RWPE1 (cell line): ENCODE results near the gene ALDH4A1.

Experiments
- CTCF ChIA-PET: fragments of 350-600 bp; sonication (Branson Sonifier 250); formaldehyde crosslinking; extraction: SDS; loops from one replicate; lab custom pipeline; 2021; lab: Yijun Ruan, JAX
- POLR2A ChIA-PET: fragments of 400-600 bp; formaldehyde crosslinking; extraction: SDS; loops from one replicate; lab custom pipeline; 2020; ENCODE audit warnings: antibody characterized with exemption; ENCODE audit not compliant: low non-redundant PET; lab: Yijun Ruan, JAX
- DNase-seq: peaks from one replicate; pipeline ENCODE4 v3.0.0; 2012; ENCODE audit warnings: low spot score
- H3K27ac ChIP-seq: fragments of 450-650 bp; 2 replicates; pipeline ENCODE4 v1.5.1; 2017
- CTCF ChIP-seq: fragments of 450-650 bp; conservative IDR thresholded peaks from 2 replicates; pipeline ENCODE4 v1.5.1; 2017; ENCODE audit warnings: low read depth, mild to moderate bottlenecking

ALDH4A1 gene

DNA sequence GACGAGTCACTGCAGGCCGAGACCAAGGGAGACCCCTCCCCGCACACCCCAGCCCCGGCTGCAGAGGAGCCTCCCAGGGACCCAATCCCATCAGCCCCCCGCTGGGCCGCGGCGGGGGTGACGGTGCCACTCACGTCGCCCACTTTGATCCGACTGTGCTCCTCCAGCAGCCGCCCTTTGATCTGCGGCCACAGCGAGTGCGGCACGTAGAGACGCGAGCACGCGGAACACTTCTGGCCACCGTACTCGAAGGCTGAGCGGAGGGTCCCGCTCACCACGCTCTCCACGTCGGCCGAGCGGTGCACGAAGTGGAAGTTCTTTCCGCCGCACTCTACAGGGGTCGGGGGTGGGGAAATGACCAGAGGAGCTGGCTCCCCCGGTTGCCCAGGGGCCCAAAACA lies 25.1 kb downstream of the ALDH4A1 start:
- CTCF ChIA-PET: interaction anchor here (0.6 kb wide), 1 partner anchor 21 kb away, joined by 3 read pairs; no protein-coding TSS in a partner anchor
- H3K27ac ChIP-seq: no peak overlapping the region
- TF ChIP-seq CTCF: no peak
- POLR2A ChIA-PET: no interaction called here
- DNase-seq: no peak

DNA sequence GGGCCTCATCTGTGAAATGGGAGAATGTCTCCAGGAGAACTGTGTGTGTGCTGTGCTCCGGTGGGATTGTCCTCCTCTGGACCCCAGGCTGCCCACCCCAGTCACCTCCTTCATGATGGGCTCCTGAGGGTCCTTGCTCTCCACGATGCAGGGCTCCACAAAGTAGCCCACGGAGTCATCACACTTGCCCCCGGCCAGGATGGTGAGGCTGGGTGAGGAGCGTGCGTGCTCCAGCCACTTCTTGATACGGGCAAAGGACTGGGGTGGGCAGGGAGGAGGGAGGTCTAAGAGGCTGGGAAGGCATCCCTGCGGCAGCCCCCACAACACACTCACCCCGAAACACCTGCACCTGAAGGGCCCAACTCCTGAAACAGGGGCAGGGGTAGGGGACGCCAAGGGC lies 26.1 kb downstream of the ALDH4A1 start:
- H3K27ac ChIP-seq: no peak overlapping the region
- CTCF ChIA-PET: interaction anchor here (0.6 to 3.9 kb wide), 4 partner anchors 83 to 1918 kb away, joined by 4 to 26 read pairs (median 4); no protein-coding TSS in a partner anchor
- POLR2A ChIA-PET: no interaction called here
- DNase-seq: no peak
- no peak for TF ChIP-seq CTCF

GRCh38 chr1:18875796-18876128 lies 26.6 kb downstream of the ALDH4A1 start:
- TF ChIP-seq CTCF: no peak
- no peak overlapping the region for H3K27ac ChIP-seq
- no peak for DNase-seq
- ChIA-PET CTCF (interaction anchor here (0.6 to 3.9 kb wide), 8 partner anchors 55 to 1918 kb away, joined by 3 to 26 read pairs (median 4); no protein-coding TSS in a partner anchor), POLR2A (no interaction called here)

GRCh38 chr1:18875107-18875795 lies 27.1 kb downstream of the ALDH4A1 start:
- CTCF ChIA-PET: interaction anchor here (0.6 to 3.9 kb wide), 10 partner anchors 9 to 1917 kb away, joined by 3 to 26 read pairs (median 4); no protein-coding TSS in a partner anchor

DNA sequence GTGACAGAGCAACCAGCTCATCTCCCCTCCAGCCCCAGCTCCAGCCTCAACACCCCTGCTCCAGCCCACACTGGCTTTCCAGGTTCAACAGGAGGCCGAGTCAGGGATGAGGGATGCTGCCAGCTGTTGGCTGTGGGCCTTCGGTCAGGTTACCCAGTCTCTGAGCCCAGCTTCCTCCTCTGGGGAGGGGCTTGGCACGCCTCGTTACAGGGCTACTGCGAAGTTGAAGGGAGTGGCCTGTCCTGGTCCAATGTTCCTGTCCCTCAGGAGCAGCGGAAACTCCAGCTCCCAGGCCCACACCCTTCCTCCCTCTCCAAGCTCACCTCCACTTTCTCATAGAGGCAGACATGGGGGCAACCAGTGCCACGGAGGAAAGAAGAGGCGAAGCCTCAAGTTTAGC lies 27.8 kb downstream of the ALDH4A1 start:
- H3K27ac ChIP-seq: no peak overlapping the region
- CTCF ChIA-PET: interaction anchor here (0.6 to 3.9 kb wide), 5 partner anchors 10 to 869 kb away, joined by 3 to 26 read pairs (median 3); no protein-coding TSS in a partner anchor
- TF ChIP-seq CTCF: no peak
- POLR2A ChIA-PET: no interaction called here
- no peak for DNase-seq

More at GRCh38 chr1:18875107-18875795, 27.1 kb downstream of the ALDH4A1 start:
- TF ChIP-seq CTCF: peak; percentile 72
- POLR2A ChIA-PET: no interaction called here
- peak; percentile 59 for DNase-seq
- H3K27ac ChIP-seq: no peak overlapping the region

GRCh38 chr1:18874036-18874435 lies 28.3 kb downstream of the ALDH4A1 start:
- H3K27ac ChIP-seq: no peak overlapping the region
- no peak for DNase-seq
- POLR2A ChIA-PET: no interaction called here
- CTCF ChIA-PET: interaction anchor here (0.6 to 3.9 kb wide), 4 partner anchors 10 to 869 kb away, joined by 3 to 26 read pairs (median 7); no protein-coding TSS in a partner anchor
- TF ChIP-seq CTCF: no peak
